Stromal cell of bone marrow (primary cell): ENCODE results near the gene PPP1R27.

ENCODE experiments used
- DNase-seq: peaks from one replicate; pipeline ENCODE4 v3.0.0-alpha.2; 2012; ENCODE audit warnings: low read depth

Gene PPP1R27, protein sequence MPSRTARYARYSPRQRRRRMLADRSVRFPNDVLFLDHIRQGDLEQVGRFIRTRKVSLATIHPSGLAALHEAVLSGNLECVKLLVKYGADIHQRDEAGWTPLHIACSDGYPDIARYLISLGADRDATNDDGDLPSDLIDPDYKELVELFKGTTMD

DNA sequence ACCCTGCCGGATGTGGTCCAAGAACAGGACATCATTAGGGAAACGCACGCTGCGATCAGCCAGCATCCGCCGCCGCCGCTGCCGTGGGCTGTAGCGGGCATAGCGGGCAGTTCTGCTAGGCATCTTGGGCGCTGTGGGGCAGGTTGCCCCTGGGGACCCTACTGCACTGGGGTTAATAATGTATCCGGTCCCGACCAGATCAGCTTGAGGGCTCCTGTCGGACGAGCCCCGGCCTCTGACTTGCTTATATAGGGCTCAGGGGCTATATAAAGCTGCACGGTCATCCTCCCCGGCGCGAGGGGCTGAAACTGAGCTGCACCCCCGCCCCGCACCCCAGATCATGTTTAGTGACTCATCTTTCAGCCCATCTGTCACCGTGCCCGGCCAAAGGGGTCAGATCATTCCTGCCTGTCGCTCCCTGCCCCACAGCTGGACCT, at the start of gene PPP1R27:
PPP1R27 (minus strand) TSS at position 220 of the 437 bp plus-strand sequence; CDS start at position 123, 97 bp downstream.
- DNase-seq: no peak

DNA sequence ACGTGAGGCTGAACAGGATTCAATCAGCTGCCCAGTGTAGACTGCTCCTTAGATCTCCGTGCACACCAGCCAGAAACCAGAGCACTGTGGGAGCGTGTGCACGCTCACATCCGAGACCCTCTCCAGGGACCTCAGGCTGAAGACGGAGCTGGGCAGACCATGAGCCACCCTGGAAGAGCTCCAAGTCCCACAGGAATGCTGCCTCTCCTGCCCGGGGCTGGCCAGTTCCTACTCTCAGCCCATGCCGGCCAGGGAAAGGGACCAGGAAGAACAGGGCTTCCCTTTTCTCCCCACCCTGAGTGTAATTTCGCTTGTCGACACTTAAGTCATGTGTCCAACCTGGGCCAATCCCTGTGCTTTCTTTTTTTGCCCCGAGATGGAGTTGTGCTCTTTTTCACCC, 49.7 kb upstream of the PPP1R27 start:
- DNase-seq: peak; percentile 52

DNA sequence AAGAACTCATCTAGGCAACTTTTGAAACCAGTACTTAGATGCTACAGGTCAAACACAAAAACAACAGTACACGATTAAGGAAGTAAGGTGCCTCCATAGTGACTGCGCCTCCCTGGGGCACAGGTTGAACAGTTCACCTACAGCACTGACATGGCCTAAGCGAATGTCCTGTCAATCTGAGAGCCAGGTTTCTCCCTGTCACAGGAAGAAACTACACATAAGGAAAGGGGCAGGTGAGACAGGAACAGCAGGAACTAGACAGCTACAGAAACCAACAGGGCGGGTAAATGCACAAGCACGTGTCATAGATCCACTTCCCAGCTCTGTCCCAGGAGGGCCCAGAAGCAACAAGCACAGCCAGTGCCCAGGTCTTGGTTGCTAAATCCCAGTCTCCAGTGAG, 44.3 kb upstream of the PPP1R27 start:
- DNase-seq: no peak

DNA sequence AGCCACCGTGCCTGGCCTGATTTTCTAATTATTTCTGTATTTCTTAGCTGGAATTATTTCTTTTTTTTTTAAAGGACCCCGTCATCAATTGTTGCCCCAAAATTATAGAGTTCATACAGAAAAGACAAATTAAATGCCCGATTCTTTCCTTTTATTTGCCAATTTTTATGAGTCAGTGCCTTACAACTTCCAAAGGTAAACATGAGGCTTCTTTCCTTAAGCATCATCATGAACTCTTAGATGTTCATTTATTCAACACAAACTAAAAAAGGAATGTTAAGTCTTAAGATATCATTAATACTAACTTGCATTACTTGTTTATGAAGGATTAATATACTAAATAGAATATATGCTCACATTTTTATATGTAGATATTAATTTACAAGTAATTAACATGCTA, 43.4 kb upstream of the PPP1R27 start:
- no peak for DNase-seq

DNA sequence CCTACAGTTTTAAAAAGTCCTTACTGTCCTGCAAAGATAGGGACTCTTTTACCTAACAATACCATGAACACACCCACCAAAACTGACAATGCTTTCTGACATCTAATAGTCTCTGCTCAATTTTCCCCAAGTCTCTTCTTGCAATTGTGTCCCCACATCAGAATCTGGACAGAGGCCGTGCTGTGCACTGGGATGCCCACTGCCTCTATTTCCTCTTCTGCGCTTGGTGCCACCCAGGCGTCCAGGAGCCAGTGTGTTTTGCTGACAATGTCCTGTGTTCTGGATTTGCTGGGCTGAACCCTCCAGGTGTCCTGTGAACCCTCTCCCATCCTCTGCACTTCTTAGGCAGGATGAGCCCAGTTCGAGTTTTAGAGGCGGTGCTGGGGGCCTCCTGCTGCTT, 42.7 kb upstream of the PPP1R27 start:
- DNase-seq: no peak

DNA sequence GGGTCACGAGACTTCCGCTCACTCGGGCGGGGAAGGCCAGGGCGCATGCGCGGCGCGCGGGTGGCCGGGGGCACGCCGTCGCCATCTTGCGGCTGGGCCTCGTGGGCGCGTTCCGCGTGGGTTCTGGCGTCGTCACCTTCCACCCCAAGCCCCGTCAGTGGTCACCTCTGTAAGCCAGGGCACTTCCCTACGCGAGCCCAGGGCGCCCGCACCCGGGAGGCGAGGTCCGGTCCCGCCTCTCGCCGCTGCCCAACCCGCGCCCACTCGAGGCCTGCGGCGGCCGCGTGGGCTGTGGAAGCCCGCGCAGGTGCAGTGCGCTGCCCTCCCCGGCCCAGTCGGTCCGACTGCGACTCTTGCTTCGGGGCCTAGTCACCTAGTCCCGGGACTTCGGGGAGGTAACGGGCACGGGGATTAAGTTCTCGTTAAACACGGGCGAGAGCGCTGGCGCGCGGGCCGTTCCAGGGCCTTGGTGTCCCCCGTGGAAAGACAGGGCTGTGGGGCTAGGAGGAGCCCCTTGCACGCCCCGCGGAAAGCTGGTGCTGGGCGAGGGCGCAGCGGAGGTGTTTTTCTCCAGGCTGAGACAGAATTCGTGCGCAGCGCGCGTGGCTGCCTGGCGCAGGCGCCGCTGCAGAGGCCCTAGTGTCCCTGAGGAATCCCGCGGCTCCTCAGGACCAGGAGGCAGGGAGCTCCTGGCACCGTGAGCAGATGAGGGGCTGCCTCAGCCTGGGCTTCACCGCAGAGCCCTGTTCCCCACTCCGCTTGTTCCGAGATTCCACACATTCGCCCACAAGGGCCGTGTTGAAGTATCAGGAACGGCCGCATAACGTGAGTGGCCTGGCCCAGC, 36.8 kb upstream of the PPP1R27 start:
- DNase-seq: peak; percentile 71

DNA sequence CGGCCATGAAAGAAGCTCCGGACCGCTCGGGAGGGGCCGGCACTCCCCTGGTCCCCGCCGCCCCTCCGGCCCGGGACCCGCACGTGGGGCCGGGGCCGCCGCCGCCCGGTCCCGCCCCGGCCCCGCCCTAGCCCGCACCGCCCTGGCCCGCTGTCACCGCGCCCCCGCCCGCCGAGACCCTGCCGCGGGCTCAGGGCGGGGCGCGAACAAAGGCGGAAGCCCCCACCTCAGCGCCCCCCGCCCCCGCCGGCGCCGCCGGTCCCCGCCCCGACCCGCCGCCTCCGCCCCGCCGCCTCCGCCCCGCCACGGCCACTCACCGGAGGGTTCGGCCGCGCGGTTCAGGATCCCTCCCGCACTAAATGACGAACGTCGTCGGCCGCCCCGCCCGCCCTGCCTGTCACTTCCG, 36.1 kb upstream of the PPP1R27 start, which contains the start of gene ARHGDIA:
ARHGDIA (minus strand) TSS at position 357 of the 406 bp plus-strand sequence. CDS start 1,407 bp downstream, outside the sequence.
- no peak for DNase-seq

DNA sequence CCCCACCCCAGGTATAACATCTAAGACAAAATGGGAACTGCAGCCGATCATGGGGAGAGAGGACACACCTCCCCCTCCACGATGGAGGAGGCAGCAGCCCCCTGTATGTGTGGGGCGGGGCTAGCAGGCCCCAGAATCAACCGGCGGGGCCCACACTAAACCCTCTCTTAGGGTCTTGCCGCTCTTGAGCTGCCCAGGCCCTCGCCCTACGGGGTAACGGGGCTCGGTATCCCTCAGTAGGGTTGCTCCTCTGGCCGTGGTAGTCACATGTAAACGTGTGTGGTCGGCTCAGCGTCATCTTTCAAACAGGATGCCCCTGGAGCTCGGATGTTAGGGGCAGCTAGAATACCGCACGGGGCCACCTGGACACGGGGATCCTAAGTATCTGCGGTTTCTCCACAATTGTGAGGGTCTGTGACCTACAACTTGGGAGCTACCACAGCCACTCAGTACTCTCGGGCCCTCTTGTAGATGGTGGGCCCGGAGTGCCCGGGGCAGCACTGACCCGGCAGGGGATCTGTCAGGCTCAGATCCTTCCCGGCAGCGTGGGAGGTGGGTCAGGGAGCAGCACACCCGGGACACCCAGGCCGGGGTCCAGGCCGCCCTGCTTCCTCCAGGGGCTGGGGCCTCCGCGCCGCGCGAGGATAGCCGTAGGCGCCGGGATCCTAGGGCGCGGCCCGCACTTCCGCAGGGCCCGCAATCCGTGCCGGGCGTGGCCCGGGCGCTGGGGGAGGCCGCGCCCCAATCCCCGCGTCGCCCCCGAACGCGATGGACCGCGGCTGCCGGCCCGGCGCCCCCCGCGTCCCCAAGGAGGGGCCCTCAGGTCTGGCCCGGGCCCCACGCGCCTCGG, 35.5 kb upstream of the PPP1R27 start:
- no peak for DNase-seq

DNA sequence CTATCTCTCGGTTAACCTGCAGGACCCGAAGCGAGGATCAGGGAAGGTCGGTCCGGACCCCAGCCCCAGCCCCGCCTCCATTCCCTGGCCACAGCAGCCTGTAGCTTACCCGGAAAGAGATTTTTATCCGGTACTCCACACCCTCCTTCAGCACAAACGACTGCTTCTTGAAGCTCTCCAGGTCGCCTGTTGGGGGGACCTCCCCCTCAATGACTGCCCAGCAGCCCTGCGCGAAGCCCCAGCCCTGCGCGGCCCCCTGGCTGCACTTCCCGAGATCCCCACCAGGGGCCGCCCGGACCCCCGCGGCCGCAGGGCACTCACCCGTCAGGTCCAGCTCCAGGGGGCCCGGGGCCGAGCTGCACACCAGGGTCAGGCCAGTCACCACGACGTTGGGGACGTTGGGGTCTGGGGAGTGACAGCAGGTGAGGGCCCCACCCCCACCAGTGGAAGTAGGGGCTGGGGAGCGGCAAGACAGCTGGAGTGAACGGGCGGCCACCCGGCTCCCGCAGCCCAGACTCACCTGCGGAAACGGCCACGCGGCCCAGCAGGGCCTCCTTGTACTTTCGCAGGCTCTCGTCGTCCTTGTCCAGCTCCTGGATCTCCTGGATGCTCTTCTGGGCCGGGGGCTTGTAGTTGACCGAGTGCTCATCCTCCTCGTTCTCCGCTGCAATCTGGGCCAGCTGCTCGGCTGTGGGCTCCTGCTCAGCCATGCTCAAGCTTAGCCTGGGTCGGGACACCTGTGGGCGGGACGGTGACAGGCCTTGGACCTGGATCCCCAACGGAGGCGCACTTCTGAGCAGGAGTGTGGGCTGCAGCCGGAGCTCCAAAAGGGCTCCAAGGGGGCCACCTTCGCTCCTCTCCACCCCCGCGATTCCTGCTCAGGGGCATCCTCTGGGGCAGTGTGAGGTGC, 34.6 kb upstream of the PPP1R27 start:
- no peak for DNase-seq

DNA sequence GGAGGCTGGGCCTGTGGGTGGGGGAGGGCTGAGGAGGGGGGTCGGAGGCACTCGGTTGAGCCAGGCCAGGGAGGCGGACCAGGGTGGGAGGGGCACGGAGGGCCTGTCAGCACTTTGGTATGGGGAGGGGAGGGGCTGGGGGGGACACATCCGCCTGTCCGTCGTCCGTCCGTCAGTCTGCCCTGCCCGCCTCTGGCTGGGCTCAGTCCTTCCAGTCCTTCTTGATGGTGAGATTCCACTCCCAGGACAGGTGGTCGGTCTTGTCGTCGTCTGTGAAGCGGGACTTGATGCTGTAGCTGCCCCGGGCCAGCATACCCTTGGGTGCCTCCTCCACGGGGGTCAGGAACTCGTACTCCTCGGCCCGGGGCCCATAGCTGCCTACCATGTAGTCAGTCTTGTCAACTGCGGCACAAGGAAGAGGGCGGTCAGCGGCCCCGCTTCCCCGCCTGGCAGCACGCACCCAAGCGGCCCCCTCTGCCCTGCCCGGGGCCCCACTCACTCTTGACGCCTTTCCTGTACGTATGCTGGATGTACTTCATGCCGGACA, 33.9 kb upstream of the PPP1R27 start:
- DNase-seq: peak; percentile 39

DNA sequence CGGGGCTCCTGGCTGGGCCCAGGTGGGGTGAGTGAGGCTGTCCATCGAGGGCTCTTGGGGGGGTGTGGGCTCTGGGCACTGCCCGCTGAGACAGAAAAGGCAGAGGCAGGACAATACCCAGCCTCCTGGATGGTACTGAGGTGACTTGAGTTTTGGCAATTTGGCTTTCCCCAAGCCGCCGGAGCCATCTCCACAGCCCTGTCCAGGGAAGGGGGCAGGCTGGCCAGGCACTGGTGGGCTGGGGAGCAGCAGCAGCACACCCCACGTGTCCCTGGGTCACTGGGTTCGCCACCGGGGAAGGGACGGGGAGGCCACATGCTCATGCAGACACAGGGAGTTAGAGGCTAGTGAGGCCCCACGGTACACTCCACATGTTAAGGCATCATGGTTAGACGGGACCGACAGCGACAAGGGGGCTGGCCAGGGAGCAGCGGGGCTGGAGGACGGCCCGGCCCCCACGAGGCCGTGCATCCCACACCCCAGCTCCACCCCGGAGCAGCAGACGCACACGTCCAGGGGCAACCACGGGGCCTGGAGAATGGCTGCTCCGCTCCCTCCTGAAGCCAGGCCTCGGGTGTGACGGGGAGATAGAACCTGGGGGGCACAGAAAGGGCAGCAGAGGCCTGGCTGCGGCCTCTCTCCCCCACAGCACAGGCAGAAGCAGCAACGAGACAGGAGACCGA, 33.3 kb upstream of the PPP1R27 start:
- no peak for DNase-seq

DNA sequence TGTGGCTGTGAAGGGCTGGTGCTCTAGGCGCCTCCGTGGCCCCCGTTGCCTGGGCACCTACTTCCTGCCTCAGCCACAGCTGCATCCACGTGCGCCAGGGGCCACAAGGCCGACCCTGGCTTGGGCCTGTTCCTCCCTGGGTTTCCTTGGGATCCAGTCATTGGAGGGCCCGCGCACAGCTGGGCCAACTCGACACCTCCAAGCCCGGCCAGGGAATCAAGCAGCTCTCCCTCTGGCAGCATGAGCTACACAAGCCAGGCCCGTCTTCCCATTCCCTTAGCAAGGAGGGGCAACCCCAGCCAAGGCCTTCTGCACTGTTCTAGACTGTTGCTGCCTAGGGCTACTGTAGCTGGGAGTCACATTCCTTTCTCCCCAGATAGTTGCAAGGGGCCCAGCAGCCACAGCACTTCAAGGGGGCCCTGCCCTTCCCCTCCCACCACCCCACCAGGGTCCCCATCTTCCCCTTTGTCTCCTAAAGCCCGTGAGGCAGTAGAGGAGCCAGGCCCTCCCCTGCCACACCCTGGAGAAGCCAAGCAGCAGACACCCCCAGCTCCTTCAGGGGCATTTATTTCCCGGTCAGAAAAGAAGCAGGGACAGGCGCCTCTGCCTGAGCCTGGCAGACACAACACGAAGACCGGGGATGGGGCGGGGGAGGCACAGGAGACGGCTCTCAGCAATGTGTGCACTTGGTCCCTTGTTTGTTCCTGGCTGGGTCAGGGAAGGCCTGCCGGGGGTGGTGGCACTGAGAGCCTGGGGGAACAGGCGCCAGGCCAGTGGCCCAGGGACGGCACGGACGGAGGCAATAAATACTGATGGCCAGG, 32.5 kb upstream of the PPP1R27 start:
- DNase-seq: no peak

DNA sequence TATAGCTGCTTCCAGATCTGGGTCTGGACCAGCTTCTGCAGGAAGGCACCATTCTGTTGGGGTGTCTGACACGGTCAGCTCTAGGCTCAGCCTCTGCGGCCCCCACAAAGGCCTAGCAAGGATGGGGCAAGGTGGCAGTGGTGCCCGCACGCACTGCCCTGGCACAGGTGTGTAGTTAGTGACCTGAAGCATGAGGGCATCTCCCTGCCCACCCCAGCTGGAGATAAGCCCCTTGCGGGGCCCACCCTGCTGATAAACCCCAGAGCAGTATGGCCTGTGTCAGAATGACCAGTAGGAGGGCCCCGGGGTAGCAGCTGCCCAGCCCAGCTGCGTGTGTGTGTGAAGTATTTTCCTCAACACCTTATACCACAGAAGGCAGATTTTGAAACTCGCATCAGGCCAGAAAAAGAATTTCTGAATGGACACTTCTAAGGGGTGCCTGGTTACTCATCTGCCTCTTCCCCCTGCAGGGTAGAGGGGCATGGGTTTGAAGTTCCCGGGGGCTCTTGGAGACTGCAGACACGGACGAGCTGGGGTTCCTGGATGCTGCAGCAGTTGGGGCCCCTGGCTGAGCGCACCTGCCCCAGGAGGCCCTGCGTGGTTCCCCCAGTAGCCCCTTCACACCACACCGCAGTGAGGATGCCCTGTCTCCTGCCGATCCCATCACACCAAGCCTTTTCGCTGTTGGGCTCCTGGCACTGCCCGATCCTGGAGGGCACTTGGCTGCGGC, 31.8 kb upstream of the PPP1R27 start:
- DNase-seq: no peak

DNA sequence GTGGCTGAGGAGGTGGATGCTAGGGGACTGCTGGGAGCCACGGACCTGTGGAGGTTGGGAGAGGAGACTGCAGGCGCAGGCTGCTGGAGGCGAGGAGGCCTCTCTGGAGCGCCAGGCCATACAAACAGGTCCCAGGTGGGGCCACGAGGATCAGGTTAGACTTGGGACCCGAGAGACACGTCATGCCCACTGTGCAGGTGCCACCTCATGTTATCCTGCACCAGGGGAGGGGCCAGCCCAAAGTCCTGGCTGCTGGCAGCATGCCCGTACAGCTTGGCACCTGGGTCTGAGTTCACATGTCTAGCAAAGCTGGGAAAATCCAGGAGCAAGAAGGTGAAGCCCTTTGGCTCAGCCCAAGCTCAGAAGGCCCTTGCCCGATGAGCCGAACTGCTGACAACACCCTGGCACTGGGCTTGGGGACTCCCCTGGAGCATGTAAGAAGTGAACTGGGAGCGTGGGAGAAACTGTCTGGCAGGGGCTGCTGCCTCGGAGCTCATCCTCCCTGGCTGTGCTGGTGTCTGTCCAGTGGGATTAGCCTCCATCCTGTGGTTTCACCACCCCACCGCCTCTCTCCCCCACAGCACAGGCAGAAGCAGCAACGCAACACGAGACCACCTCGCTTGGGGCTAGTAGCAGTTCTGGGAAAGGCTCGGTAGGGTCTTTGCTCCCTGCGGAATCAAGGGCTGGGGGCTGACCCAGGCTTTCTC, 31.0 kb upstream of the PPP1R27 start:
- DNase-seq: no peak

DNA sequence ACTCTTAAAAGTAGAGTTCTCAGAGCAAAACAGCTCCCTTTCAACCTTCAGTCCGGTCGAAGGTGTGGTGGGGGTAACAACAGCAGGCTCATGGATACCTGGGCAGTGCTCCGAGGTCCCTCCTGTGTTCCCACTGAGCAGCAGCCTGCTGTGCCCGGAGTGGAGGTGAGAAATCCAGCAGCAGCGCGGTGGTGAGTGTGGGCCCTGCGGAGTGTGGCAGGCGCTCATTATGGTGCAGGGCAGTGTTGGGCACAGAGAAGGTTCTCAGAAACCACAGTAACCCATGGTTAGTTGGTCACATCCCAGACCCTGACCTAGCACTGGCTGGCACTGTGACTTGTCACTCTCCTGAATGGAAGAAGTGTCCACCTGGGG, 30.5 kb upstream of the PPP1R27 start:
- DNase-seq: no peak

DNA sequence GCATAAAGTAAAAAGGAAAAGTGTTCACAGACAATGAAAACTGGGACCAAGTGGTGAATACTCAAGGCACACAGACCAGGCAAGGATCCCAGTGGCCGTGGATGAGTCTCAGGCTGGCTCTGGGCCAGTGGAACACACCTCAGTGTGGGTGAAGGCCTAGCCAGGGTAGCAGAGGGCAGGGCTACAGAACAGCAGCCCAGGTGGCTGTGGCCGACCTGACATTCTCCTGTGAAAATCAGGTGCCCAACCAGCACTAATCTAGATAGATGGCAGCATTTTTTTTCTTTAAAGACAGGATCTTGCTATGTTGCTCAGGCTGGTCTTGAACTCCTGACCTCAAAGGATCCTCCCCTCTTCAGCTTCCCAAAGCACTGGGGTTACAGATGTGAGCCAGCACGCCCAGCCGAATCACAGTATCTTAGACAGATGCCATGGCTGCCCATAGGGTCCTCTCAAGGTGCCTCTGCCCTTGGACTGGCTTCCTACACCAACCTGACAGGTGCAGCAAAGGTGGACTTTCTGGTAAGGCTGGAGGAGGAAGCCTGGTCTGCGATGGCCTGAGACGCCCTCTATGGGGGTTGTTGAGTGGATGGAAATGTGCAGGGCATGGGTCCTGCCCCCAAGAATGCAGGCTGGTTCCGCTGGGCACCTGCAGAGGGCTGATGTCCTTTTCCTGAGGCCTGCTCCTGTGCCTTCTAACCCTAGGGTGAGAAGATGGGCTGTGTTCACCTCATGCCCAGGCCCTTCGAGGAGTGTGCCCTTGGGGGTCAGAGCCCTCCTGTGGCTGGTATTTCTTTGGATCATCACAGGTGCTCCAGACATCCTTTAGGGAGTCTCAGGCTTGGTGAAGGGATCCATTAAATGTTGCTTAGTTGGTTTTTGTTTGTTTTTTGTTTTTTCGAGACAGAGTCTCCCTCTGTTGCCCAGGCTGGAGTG, 29.3 kb upstream of the PPP1R27 start:
- DNase-seq: no peak

DNA sequence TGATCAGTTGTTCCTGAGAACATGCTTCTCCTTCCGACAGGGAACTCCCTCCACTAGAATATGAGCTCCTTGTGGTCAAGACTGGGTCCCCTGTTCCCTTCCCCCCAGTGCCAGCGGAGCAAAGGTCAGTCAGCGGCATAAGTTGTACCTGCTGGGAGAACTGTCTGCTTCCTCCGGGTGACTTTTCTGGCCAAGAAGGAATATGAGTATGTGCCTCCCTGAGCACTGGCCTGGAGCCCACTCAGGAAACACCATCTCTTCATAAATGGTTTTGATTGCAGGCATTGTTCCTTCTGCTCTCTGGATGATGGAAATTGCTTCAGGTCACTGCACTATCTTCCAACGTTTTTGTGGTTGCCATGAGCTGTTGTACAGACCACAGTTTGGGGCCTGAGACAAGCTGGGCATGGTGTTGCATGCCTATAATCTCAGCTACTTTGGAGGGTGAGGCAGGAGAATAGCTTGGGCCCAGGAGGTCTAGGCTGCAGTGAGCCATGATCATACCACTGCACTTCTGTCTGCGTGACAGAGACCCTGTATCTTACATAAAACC, 28.3 kb upstream of the PPP1R27 start:
- no peak for DNase-seq
